Dermis microvascular lymphatic vessel endothelial cell (primary cell): ENCODE results near the gene TRIM27. TPM values are rescaled to one million over a fixed set of nuclear protein-coding genes. Genes with fewer than 3 reads are reported as not detected.
A peak's percentile ranks its signal among the peaks of the same experiment; 100 is the strongest.
"Not testable (repeated sequence)": the region's sequence is repeated elsewhere in the genome, so short reads cannot be mapped to it uniquely, and the experiment has no call there.

Experiments used
- DNase-seq, 2 donors: peaks; one replicate each; pipeline versions ENCODE4 v3.0.0 to v3.0.0-alpha.2; 2010; ENCODE audit warnings: low read depth in 2 of 2
- total RNA-seq: library from RNA; depleted of rRNA; stranded (reverse); fragments of >200 nt; gene quantifications from 2 replicates; pipeline ENCODE4 v1.2.1, GENCODE V29; 2014

Gene TRIM27
- total RNA-seq, 1 donor from 2014 or later = 39.2 TPM

GRCh38 chr6:28941684-28942448 lies 18.1 kb upstream of the TRIM27 start:
- DNase-seq = no peak

- peak; percentile 81 to 86 for DNase-seq
These were observed 17.3 kb upstream of the TRIM27 start for GRCh38 chr6:28940858-28941683.

GRCh38 chr6:28940294-28940857 lies 16.6 kb upstream of the TRIM27 start:
- DNase-seq = no peak

- no peak for DNase-seq
These were observed 9.3 kb upstream of the TRIM27 start for GRCh38 chr6:28933069-28933468.

- DNase-seq = no peak
These were observed 6.3 kb upstream of the TRIM27 start for GRCh38 chr6:28929887-28930620.

- DNase-seq = not testable (repeated sequence)
These were observed 5.6 kb upstream of the TRIM27 start for GRCh38 chr6:28929339-28929738.

- no peak for DNase-seq
These were observed 4.1 kb upstream of the TRIM27 start for GRCh38 chr6:28927846-28928245.

- peak; percentile 57 to 77 for DNase-seq
These were observed 916 bp downstream of the TRIM27 start for GRCh38 chr6:28922821-28923317.

GRCh38 chr6:28922004-28922820 lies 1.6 kb downstream of the TRIM27 start:
- DNase-seq = peak in 1 of 2 donors; percentile 64

- DNase-seq = no peak
These were observed 3.5 kb downstream of the TRIM27 start for GRCh38 chr6:28920281-28920680.

- no peak for DNase-seq
These were observed 8.8 kb downstream of the TRIM27 start for GRCh38 chr6:28914941-28915340.

GRCh38 chr6:28910901-28911690 lies 12.7 kb downstream of the TRIM27 start:
- peak; percentile 75 to 91 for DNase-seq

- no peak for DNase-seq
These were observed 16.4 kb downstream of the TRIM27 start for GRCh38 chr6:28907394-28907793.

GRCh38 chr6:28906669-28907068 lies 17.1 kb downstream of the TRIM27 start:
- DNase-seq = no peak

GRCh38 chr6:28903686-28904085 lies 20.1 kb downstream of the TRIM27 start:
- DNase-seq = no peak

GRCh38 chr6:28901831-28902230 lies 22.0 kb downstream of the TRIM27 start:
- no peak for DNase-seq

GRCh38 chr6:28900577-28901256 lies 23.1 kb downstream of the TRIM27 start:
- DNase-seq = no peak

GRCh38 chr6:28898710-28898965 lies 25.1 kb downstream of the TRIM27 start:
- DNase-seq = no peak

GRCh38 chr6:28897369-28897745 lies 26.4 kb downstream of the TRIM27 start:
- DNase-seq = peak in 1 of 2 donors; percentile 5
